Stimulated activated CD8-positive, alpha-beta memory T cell treated with anti-CD3 and anti-CD28 coated beads, Interleukin-4, amount 100 ng/mL, for 4 hours (primary cell): Measurements from ENCODE around the gene MED16.
A peak's percentile ranks its signal among the peaks of the same experiment; 100 is the strongest.
"Not testable (repeated sequence)": the region's sequence is repeated elsewhere in the genome, so short reads cannot be mapped to it uniquely, and the experiment has no call there.

ENCODE experiments used
- DNase-seq, 2 donors: peaks; one replicate each; pipeline ENCODE4 v3.0.0-alpha.2; 2020; ENCODE audit warnings: low read depth in 2 of 2, low spot score in 1 of 2

Gene MED16

GRCh38 chr19:889662-890295 is 3.2 kb downstream of the MED16 start:
- no peak for DNase-seq

- no peak for DNase-seq
Observed at GRCh38 chr19:888581-889385, 4.2 kb downstream of the MED16 start.

- no peak for DNase-seq
Observed at GRCh38 chr19:887599-887998, 5.4 kb downstream of the MED16 start.

GRCh38 chr19:887072-887471 is 5.9 kb downstream of the MED16 start:
- no peak for DNase-seq

- DNase-seq, result no peak
Observed at GRCh38 chr19:885536-886224, 7.3 kb downstream of the MED16 start.

GRCh38 chr19:884420-885211 is 8.4 kb downstream of the MED16 start:
- no peak for DNase-seq

- DNase-seq, result no peak
Observed at GRCh38 chr19:883661-884211, 9.3 kb downstream of the MED16 start.

- no peak for DNase-seq
Observed at GRCh38 chr19:882871-883497, 10.0 kb downstream of the MED16 start.

GRCh38 chr19:881385-882071 is 11.5 kb downstream of the MED16 start:
- no peak for DNase-seq

- DNase-seq, result no peak
Observed at GRCh38 chr19:879711-880438, 13.1 kb downstream of the MED16 start.

- DNase-seq, result not testable (repeated sequence)
Observed at GRCh38 chr19:878751-879561, 14.0 kb downstream of the MED16 start.

- not testable (repeated sequence) for DNase-seq
Observed at GRCh38 chr19:877992-878660, 14.9 kb downstream of the MED16 start.

- DNase-seq, result no peak
Observed at GRCh38 chr19:876780-877314, 16.1 kb downstream of the MED16 start.

- DNase-seq, result no peak
Observed at GRCh38 chr19:876089-876488, 16.9 kb downstream of the MED16 start.

GRCh38 chr19:875265-875879 is 17.6 kb downstream of the MED16 start:
- DNase-seq, result no peak

- no peak for DNase-seq
Observed at GRCh38 chr19:873561-874041, 19.4 kb downstream of the MED16 start.

- DNase-seq, result peak in 1 of 2 donors; percentile 41
Observed at GRCh38 chr19:873084-873483, 19.9 kb downstream of the MED16 start.
